ENCODE measurements around the gene MGST2.
A peak's percentile ranks its signal among the peaks of the same experiment; 100 is the strongest.

The MGST2 gene

DNA sequence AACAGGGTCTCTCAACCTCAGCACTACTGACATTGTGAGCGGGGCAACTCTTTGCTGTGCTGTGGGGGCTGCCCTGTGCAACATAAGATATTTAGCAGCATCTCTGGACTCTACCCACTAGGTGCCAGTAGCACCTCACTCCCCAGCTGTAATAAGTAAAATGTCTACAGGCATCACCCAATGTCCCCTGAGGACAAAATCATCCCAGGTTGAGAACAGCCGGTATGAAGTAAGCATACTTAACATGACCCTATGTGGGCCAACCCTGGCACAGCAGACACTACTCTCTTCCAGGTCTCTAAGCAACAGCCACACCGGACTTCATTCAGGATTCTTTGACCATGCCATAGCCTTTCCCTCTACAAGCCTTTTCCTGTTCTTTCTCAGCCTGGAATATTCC lies 10.5 kb upstream of the MGST2 start:
- ChIA-PET POLR2A (ENCODE audit: low non-redundant PET) (no interaction called here), CTCF (interaction anchor here (0.7 to 1.4 kb wide), 3 partner anchors 86 to 782 kb away, joined by 3 to 4 read pairs (median 3); no protein-coding TSS in a partner anchor)
- TF ChIP-seq, protein P1, sequence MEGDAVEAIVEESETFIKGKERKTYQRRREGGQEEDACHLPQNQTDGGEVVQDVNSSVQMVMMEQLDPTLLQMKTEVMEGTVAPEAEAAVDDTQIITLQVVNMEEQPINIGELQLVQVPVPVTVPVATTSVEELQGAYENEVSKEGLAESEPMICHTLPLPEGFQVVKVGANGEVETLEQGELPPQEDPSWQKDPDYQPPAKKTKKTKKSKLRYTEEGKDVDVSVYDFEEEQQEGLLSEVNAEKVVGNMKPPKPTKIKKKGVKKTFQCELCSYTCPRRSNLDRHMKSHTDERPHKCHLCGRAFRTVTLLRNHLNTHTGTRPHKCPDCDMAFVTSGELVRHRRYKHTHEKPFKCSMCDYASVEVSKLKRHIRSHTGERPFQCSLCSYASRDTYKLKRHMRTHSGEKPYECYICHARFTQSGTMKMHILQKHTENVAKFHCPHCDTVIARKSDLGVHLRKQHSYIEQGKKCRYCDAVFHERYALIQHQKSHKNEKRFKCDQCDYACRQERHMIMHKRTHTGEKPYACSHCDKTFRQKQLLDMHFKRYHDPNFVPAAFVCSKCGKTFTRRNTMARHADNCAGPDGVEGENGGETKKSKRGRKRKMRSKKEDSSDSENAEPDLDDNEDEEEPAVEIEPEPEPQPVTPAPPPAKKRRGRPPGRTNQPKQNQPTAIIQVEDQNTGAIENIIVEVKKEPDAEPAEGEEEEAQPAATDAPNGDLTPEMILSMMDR (conservative IDR thresholded peaks at IDR 0.05; ENCODE audit: low read depth), result peak; percentile 75
- no peak for DNase-seq (ENCODE audit: low spot score)
- H3K27ac ChIP-seq, result peak overlapping the region; percentile 96; the same call in 1 of the 2 replicates

DNA sequence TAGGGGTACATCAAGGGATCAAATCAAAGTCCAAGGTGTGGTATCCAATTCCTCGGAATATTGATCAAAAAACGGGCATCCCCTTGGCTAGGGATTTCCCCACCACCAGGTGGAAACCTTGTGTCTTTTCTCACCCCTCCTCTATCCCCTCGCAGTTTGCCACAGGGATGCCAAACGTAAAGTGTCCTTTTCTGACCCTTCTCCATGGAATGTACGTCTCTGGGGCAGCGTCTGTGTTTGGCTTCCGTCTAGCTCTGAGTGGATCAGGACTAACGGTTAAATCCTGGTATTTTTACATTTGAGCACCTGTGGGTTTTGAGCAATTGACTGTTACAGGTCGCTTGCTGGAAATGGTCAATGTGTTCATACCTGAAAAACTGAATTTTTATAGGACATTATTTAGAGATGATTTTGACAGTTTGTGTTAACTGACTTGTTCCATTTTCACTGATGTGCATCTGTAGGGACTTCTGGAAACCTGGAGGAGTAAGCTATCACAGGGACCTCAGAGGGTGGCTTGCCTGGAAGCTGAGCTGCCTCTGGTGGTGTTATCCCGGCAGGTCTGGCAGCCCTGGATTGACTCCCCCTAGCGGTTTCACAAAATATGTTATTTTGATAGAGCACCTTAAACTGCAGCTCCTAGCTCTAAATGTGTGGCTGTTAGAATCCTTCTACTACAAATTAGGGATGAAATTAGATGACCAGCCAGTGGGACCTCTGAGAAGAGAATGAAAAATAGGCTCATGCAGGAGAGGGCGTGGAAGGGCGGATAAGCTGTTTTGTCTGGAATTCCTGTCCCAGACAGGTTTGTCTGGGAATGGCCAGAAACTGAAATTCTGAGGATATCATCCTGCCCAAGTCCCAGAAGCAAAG lies 8.8 kb upstream of the MGST2 start:
- peak; percentile 70 for DNase-seq (ENCODE audit: low spot score)
- CTCF ChIA-PET, result interaction anchor here (0.5 to 1.9 kb wide), 25 partner anchors 10 to 735 kb away, joined by 3 to 13 read pairs (median 4); no protein-coding TSS in a partner anchor
- TF ChIP-seq, protein P1 (conservative IDR thresholded peaks at IDR 0.05; ENCODE audit: low read depth), result peak; percentile 78
- peak overlapping the region; percentile 96 for H3K27ac ChIP-seq
- POLR2A ChIA-PET (ENCODE audit: low non-redundant PET), result no interaction called here

DNA sequence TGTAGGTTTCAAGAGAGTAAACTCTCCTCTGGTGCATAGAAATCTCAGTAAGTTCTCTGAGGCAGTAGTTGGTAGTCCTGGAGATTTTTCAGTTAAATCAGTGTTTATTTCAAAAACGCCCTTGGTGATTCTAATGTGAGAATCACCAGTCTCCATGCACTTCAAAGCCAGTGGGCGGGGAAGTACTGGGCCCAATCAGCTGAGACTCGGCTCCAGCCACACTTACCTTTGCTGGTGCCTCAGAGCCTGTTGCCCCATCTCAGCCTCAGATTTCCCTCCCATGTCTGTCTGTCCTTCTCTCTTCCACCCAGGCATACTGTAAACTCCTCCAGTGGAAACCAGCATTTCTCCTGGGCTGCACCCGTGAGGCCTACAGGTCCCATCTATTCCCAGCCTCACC lies 7.4 kb upstream of the MGST2 start:
- DNase-seq (ENCODE audit: low spot score), result no peak
- peak overlapping the region; percentile 96 for H3K27ac ChIP-seq
- POLR2A ChIA-PET (ENCODE audit: low non-redundant PET), result interaction anchor here (0.6 kb wide), 1 partner anchor 71 kb away, joined by 4 read pairs; no protein-coding TSS in a partner anchor

DNA sequence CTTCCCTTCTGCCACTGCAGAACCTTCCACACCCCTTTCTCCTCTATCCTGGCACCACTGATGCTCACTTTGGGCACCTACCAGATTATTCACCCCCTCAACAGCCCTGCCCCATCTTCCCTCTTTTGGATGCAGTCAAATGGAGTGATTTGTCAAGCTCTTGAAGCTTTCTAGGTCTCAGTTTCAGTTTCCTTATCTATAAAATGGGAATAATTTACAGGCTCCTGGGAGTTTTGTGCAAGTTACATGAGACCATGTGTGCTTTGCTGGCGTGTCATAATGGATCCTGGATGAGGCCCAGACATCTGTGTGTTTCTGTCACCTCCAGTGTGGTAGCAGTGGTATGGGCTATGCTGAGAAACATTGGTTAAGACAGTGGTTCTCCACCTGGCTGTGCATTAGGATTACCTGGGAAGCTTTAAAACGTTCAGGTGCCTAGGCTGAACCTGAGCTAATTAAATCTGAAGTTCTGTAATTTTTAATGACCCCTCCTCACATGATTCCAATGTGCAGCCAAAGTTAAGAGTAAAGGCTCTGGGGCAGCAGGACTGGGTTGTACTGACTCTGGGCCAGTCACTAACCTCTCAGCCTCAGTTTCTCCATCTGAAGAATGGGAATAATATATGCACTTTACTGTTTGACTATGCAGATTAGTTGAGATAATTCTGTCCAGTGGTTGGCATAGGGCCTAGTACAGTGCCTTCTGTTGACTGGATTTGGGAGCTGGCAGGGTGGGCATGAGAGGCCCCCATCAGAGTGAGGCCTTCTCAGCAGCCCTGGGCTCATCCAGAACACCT lies 6.8 kb upstream of the MGST2 start:
- peak overlapping the region; percentile 96 for H3K27ac ChIP-seq
- POLR2A ChIA-PET (ENCODE audit: low non-redundant PET), result no interaction called here
- TF ChIP-seq, protein P1 (conservative IDR thresholded peaks at IDR 0.05; ENCODE audit: low read depth), result no peak
- no peak for DNase-seq (ENCODE audit: low spot score)
- CTCF ChIA-PET, result interaction anchor here (0.6 to 1.5 kb wide), 4 partner anchors 46 to 617 kb away, joined by 3 to 5 read pairs (median 4); no protein-coding TSS in a partner anchor

More for the DNA sequence above, 7.4 kb upstream of the MGST2 start:
- TF ChIP-seq, protein P1 (conservative IDR thresholded peaks at IDR 0.05; ENCODE audit: low read depth), result no peak
- CTCF ChIA-PET, result interaction anchor here (0.6 to 1.9 kb wide), 5 partner anchors 47 to 714 kb away, joined by 3 to 13 read pairs (median 3); no protein-coding TSS in a partner anchor

DNA sequence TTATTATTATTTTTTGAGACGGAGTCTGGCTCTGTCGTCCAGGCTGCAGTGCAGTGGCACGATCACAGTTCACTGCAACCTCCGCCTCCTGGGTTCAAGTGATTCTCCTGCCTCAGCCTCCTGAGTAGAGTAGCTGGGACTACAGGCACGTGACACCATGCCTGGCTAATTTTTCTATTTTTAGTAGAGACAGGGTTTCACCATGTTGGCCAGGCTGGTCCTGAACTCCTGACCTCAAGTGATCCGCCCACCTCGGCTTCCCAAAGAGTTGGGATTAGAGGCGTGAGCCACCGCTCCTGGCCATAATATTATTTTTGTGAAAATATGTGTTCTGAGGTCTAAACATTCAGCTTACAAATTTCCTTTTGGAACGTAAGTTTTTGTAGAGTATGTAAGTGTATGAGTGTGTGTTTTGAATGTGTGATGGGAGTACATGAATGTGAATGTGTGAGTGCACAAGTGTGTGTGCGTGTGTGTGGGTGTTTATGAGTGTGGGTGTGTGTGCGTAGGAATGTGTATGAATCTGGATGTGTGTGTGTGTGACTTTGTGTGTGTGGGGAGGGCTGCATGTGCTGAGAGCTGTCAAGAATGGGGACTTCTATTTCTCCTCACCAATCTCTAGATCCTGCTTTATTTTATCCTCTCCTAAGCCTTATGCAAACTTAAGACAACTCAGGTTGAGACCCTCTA lies 5.7 kb upstream of the MGST2 start:
- TF ChIP-seq, protein P1 (conservative IDR thresholded peaks at IDR 0.05; ENCODE audit: low read depth), result no peak
- peak overlapping the region; percentile 96; the same call in 1 of the 2 replicates for H3K27ac ChIP-seq
- DNase-seq (ENCODE audit: low spot score), result no peak
- ChIA-PET CTCF (interaction anchor here (0.5 to 1.5 kb wide), 2 partner anchors 56 to 111 kb away, joined by 3 to 5 read pairs; no protein-coding TSS in a partner anchor), POLR2A (ENCODE audit: low non-redundant PET) (no interaction called here)
